HepG2 (cell line): ENCODE results near the gene BSG. TPM values are rescaled to one million over a fixed set of nuclear protein-coding genes. Genes with fewer than 3 reads are reported as not detected.

Experiments used
- DPF2 ChIP-seq: sonication (generic); formaldehyde crosslinking; IDR thresholded peaks from 2 replicates; pipeline ENCODE4 v1.4.0; 2020; ENCODE audit warnings: mild to moderate bottlenecking, low read depth, missing genetic modification reagents, borderline replicate concordance
- IRF2 ChIP-seq: IDR thresholded peaks from 2 replicates; pipeline ENCODE4 v1.6.1; 2018; ENCODE audit warnings: missing genetic modification reagents, missing compliant biosample characterization
- KLF9 ChIP-seq: IDR thresholded peaks from 2 replicates; pipeline ENCODE4 v1.6.1; 2016; ENCODE audit warnings: low read depth
- MEF2D ChIP-seq: sonication (generic); formaldehyde crosslinking; IDR thresholded peaks from 2 replicates; pipeline ENCODE4 v1.5.1; 2020; ENCODE audit warnings: mild to moderate bottlenecking, missing genetic modification reagents
- NFYC ChIP-seq: IDR thresholded peaks from 2 replicates; pipeline ENCODE4 v1.6.1; 2016; ENCODE audit warnings: missing genetic modification reagents, missing compliant biosample characterization
- ZBTB2 ChIP-seq: sonication (generic); formaldehyde crosslinking; IDR thresholded peaks from 2 replicates; pipeline ENCODE4 v1.8.0; 2022; ENCODE audit warnings: low read depth, missing genetic modification reagents
- ZBTB42 ChIP-seq: sonication (generic); formaldehyde crosslinking; IDR thresholded peaks from 2 replicates; pipeline ENCODE4 v1.5.0; 2020; ENCODE audit warnings: mild to moderate bottlenecking, missing genetic modification reagents
- ZBTB43 ChIP-seq: sonication (generic); formaldehyde crosslinking; conservative IDR thresholded peaks from 2 replicates; pipeline ENCODE4 v1.4.0; 2020; ENCODE audit warnings: missing genetic modification reagents
- ZBTB46 ChIP-seq: sonication (generic); formaldehyde crosslinking; IDR thresholded peaks from 2 replicates; pipeline ENCODE4 v1.4.0; 2020; ENCODE audit warnings: mild to moderate bottlenecking, missing genetic modification reagents, borderline replicate concordance
- ZC3H4 ChIP-seq: sonication (generic); formaldehyde crosslinking; IDR thresholded peaks from 2 replicates; pipeline ENCODE4 v1.4.0; 2020; ENCODE audit warnings: missing genetic modification reagents, borderline replicate concordance
- ZIK1 ChIP-seq: sonication (generic); formaldehyde crosslinking; IDR thresholded peaks from 2 replicates; pipeline ENCODE4 v1.5.0; 2020; ENCODE audit warnings: mild to moderate bottlenecking, low read depth, missing genetic modification reagents, borderline replicate concordance
- ZNF207 ChIP-seq: fragments of 450-650 bp; IDR thresholded peaks from 2 replicates; pipeline ENCODE4 v1.6.1; 2016; ENCODE audit warnings: antibody characterized with exemption, borderline replicate concordance
- ZNF232 ChIP-seq: sonication (generic); formaldehyde crosslinking; IDR thresholded peaks from 2 replicates; pipeline ENCODE4 v1.4.0; 2020; ENCODE audit warnings: missing genetic modification reagents, borderline replicate concordance
- ZNF280B ChIP-seq: sonication (generic); formaldehyde crosslinking; IDR thresholded peaks from 2 replicates; pipeline ENCODE4 v1.5.0; 2020; ENCODE audit warnings: missing genetic modification reagents, mild to moderate bottlenecking, borderline replicate concordance
- ZNF333 ChIP-seq: sonication (generic); formaldehyde crosslinking; IDR thresholded peaks from 2 replicates; pipeline ENCODE4 v1.4.0; 2020; ENCODE audit warnings: mild to moderate bottlenecking, missing genetic modification reagents, borderline replicate concordance
- ZNF432 ChIP-seq: sonication (generic); formaldehyde crosslinking; IDR thresholded peaks from 2 replicates; pipeline ENCODE4 v1.5.0; 2020; ENCODE audit warnings: missing genetic modification reagents, mild to moderate bottlenecking, borderline replicate concordance
- ZNF549 ChIP-seq: sonication (generic); formaldehyde crosslinking; IDR thresholded peaks from 2 replicates; pipeline ENCODE4 v1.5.0; 2020; ENCODE audit warnings: missing genetic modification reagents
- ZNF556 ChIP-seq: sonication (generic); formaldehyde crosslinking; IDR thresholded peaks from 2 replicates; pipeline ENCODE4 v1.4.0; 2020; ENCODE audit warnings: mild to moderate bottlenecking, missing genetic modification reagents, borderline replicate concordance
- ZNF687 ChIP-seq: sonication (generic); formaldehyde crosslinking; IDR thresholded peaks from 2 replicates; pipeline ENCODE4 v1.5.1; 2020; ENCODE audit warnings: mild to moderate bottlenecking, missing genetic modification reagents, moderate library complexity
- polyA plus RNA-seq, 8 experiments: library from polyadenylated mRNA; depleted of rRNA in 3 of 8; stranded (reverse) in 7 of 8; unstranded in 1 of 8; fragments of >200 nt; fragmentation: Illumina TruSeq in 4 of 8; extraction: Trizol in 4 of 8; gene quantifications; 2 replicates each; pipeline versions ENCODE4 v1.2.1 to v1.2.3, GENCODE V29; 2011 to 2016; ENCODE audit warnings: low read depth in 4 of 8, missing spikeins in 1 of 8, mixed read lengths in 1 of 8; ENCODE audit not compliant: insufficient read depth in 1 of 8
- total RNA-seq, 5 experiments: library from RNA; depleted of rRNA; stranded (reverse); fragments of >200 nt; fragmentation: Illumina TruSeq; extraction: Trizol; gene quantifications; 2 replicates each; pipeline ENCODE4 v1.2.3, GENCODE V29; 2016; ENCODE audit warnings: low read depth in 1 of 5

The BSG gene
- total and polyA plus RNA-seq, 2 of the 13 experiments (the other 11 are each of a cell fraction or from before 2014, with no cell fraction given) = 309 to 754 TPM

GRCh38 chr19:572140-572742, at the start of gene BSG (continued):
- no peak for TF ChIP-seq ZBTB46
- TF ChIP-seq IRF2 = no peak
- peak; percentile 27; the same call in 1 of the 2 replicates for TF ChIP-seq ZBTB42 (CRISPR knock-in tag)
- no peak; the same call in 1 of the 2 replicates for TF ChIP-seq ZBTB2
- no peak for TF ChIP-seq ZNF207
- TF ChIP-seq KLF9 (CRISPR knock-in tag) = no peak
- peak; percentile 51; the same call in 1 of the 2 replicates for TF ChIP-seq ZNF687 (CRISPR knock-in tag)
- no peak for TF ChIP-seq MEF2D (CRISPR knock-in tag)
- TF ChIP-seq ZNF232 (CRISPR knock-in tag) = 0 out of 2 replicates have a peak, but pooled peaks have one; percentile 46
- TF ChIP-seq ZNF333 = peak; percentile 52; the same call in 1 of the 2 replicates
- TF ChIP-seq ZC3H4 (CRISPR knock-in tag) = no peak
- TF ChIP-seq DPF2 (CRISPR knock-in tag) = no peak
- peak; percentile 67; the same call in 1 of the 2 replicates for TF ChIP-seq ZNF556 (CRISPR knock-in tag)
- TF ChIP-seq ZNF280B (CRISPR knock-in tag) = no peak
- no peak for TF ChIP-seq ZNF549 (CRISPR knock-in tag)
- peak; percentile 67; the same call in 1 of the 2 replicates for TF ChIP-seq ZBTB43 (CRISPR knock-in tag)
- no peak for TF ChIP-seq ZNF432
- TF ChIP-seq NFYC (CRISPR knock-in tag) = no peak; the same call in 1 of the 2 replicates
- no peak; the same call in 1 of the 2 replicates for TF ChIP-seq ZIK1 (CRISPR knock-in tag)
